GM18499 (cell line): ENCODE results near the gene GALNT18.

ENCODE experiments used
- ATAC-seq: cut with Tn5 transposase; IDR thresholded peaks from one replicate; pipeline ENCODE4 v1.9.1; 2021; ENCODE audit warnings: moderate number of reproducible peaks; ENCODE audit not compliant: insufficient read depth, unreplicated experiment

Gene GALNT18

DNA sequence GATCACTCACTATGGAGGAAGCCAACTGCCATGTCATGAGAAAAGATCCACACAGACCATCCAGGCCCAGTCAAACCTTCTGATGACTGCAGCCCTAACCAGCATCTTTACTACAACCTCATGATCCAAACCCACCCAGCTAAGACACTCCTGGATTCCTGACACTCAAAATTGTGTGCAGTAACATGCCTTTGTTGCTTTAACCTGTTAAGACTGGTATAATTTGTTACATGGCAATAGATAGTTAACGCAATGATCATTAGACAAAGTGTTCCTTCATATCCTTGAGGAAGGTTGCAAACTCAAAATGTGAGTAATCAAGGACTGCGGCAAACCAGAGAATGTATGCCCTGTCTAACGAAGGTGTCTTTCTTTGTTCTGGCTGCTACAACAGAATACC is 221.7 kb downstream of the GALNT18 start:
- ATAC-seq = no peak

DNA sequence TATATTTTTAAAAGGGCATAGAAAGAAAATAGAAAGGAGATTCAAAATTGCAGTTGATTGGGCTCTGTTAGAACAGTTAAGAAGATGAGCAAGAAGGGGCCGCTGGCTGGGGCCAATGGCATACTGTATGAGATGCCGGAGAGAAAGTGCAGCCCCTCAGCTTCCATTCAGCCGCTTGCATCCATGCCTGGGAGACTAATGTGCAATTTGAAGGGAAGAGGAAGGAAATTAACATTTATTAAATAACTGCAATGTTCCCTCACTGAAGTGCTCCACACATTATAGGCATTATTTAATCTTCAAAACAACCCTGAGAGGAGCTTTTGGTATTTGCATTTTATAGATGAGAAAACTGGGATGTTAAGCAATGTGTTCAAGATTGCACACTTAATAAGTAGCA is 224.0 kb downstream of the GALNT18 start:
- ATAC-seq = no peak

DNA sequence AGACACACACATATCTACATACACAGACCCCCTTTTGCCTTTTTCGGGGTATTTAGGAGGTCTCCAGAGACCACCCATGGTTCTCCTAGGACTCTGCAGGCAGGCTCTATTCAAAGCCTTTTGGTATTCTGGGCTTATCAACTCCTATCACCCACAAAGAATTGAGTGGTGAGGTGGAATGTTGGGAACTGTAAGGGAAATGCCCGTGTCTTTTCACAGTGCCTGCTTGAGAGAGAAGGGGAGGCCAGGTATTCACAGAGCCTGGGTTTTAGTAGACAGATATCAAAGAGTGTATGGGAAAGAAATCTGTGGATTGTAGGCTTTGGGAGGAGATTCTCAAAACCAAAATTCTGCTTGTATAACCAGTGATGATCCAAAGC is 224.8 kb downstream of the GALNT18 start:
- no peak for ATAC-seq

- ATAC-seq = no peak
These were observed 225.3 kb downstream of the GALNT18 start for GRCh38 chr11:11396301-11397035.

- ATAC-seq = no peak
These were observed 226.7 kb downstream of the GALNT18 start for GRCh38 chr11:11395126-11395525.

- no peak for ATAC-seq
These were observed 227.6 kb downstream of the GALNT18 start for GRCh38 chr11:11394241-11394640.

GRCh38 chr11:11391796-11392463 is 229.9 kb downstream of the GALNT18 start:
- no peak for ATAC-seq

- no peak for ATAC-seq
These were observed 230.6 kb downstream of the GALNT18 start for GRCh38 chr11:11391169-11391568.

DNA sequence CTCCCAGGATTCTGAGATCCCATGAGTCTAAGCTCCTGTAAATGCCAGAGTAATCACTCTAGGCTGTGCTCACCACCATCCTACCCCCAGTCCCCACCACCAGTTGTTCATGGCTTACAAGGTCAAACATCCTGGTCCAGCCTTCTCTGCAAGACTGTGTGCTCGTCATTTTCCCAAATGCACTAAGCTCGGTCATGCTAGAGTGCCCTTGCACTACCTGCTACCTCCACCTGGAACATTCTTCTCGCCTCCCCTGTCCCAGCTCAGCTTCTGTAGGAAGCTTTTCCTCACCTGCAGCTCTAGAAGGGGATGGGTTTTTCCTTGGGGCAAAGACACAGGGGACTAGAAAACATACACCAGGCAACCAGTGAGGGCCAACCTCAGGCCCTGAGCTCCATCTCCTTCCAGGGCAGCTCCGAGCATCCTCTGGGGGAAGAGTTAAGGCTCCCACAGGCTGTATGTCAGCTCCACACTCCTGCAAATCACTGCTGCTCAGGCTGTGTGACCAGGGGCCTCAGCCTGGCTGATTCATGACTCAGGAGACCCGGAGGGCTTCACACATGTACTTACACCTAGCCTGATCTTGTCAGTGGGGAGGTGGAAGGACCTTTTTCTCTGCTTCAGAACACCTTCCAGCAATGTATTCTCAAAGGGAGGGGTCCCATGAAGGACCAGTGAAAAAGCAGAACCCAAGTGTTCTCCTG is 231.6 kb downstream of the GALNT18 start:
- ATAC-seq = no peak

DNA sequence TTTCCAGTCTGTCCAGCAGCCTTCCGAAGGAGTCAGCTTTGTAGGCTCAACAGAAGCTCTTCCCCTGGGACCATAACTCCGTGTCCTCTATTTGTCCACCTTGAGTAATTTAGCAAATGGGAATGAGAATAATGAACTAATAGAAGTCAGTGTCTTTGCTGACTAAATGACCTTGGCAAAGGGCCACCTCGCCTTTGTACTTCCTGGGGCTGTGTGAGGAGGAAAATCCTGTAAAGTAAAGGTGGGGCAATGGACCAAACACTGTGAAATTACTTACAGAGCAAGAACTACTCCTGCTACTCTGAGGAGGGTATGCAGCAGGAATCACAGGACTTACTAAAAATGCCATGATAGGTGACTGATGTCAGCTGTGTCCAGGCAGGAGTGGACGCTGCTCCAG is 232.6 kb downstream of the GALNT18 start:
- ATAC-seq = no peak

GRCh38 chr11:11387622-11388305 is 234.0 kb downstream of the GALNT18 start:
- ATAC-seq = no peak

GRCh38 chr11:11387207-11387606 is 234.6 kb downstream of the GALNT18 start:
- ATAC-seq = no peak

DNA sequence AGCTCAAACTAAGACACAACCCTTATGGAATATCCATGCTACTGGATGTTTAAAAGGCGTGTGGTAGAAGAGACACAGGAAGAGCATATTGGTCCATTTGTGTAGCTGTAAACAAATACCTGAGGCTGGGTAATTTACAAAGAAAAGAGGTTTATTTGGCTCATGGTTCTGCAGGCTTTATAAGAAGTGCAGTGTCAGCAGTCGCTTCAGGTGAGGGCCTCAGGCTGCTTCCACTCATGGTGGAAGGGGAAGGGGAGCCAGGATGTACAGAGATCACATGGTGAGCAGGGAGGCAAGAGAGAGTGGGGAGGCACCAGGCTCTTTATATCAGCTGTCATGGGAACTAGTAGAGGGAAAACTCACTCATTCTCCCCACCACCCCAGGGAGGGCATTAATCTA is 237.0 kb downstream of the GALNT18 start:
- ATAC-seq = no peak

GRCh38 chr11:11383995-11384394 is 237.8 kb downstream of the GALNT18 start:
- ATAC-seq = no peak

DNA sequence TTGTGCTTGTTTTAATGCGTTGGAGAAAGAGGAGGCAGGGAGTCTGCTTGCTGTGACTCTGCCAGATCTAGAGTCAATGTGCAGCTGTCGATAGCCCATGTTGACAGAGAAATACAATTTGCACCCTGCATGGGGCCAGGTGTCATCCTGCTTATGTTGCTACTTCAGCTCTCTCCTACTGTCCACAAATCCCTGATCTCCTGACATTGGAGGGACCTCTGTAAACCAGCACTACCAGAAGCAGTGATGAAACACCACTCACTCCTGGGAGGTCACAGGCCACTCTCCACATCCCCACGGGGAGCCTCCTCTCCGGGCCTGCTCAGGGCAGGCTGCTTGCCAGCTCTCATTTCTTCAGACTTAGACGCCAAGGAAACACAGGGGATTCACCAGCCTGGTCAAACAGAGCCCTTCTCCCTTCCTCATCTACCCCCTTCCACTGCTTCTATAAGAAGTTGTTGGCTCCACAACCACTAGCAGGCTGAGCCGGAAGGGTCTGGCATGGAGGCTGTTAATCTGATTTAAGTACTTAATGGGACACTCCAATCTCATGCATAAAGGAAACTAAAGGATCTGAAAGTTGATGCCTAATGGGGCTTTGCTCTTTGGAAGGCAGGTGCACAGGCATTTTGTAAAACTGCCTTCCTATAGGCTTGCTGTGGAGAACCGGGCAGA is 238.8 kb downstream of the GALNT18 start:
- no peak for ATAC-seq

DNA sequence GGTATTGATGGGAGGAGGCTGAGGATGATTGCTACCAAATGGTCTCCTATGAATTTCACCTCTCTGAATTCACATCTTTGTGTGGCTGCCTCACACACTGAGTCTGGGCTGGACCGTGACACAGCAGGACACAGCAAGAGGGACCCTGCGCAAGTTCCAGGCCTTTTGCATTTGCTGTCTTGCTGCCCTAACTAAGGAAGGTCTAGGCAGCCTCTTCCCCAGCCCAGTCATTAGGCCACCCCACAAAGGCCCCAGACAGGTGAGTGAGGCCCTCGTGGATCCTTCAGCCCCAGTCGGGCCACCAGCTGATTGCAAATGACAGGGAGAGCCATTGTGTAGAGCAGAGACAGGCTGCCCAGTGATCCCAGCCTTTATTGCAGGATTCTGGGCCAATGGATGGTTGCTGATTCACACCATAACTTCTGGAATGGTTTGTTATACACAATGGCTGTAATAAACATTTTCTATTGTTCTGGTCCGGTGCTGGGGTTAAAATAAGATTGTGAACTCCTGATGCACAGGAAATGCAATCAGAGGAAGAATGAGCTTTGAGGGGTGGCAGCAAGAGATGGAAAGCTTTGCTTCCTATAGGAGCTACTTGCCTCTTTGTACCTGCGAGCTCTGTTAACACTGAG is 240.2 kb downstream of the GALNT18 start:
- ATAC-seq = no peak

DNA sequence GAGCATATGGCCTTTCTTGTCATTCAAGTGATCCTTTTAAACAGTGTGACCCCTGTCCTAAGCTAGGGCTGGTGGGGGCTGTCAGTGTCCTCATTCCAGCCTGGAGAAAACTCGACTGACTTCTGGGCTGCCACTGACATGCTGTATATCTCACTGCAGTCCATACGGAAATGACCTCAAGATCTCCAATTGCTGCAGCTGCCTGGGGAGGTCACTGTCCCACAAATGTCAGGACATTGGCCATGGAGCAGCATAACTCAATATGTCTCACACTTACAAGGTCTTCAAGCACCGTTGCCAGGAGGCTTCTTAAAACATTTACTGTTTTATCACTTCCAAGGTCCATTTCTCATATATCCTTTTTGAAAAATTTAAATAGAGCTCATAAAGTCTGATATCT is 240.9 kb downstream of the GALNT18 start:
- ATAC-seq = no peak

DNA sequence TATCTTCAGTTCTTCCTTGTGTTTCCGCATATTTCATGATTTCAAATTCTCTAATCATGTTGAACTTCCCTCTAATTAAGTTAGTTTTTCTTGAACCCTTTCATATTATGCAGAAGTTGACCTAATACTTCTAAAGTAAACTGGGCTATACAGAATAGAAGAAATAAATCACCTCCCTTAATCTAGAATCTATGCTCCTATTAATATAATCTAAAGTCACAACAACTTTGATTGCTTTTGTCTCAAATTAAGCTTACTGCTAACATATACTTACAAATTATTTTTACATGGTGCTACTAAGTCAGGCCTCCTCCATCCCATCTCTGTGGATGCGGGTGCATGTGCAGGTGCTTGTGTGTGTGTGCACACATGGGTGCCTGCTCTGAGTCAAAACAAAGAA is 241.5 kb downstream of the GALNT18 start:
- no peak for ATAC-seq

GRCh38 chr11:11379661-11380060 is 242.1 kb downstream of the GALNT18 start:
- no peak for ATAC-seq
